CD4-positive, alpha-beta T cell (primary cell): ENCODE data around the gene KBTBD7. TPM values are rescaled to one million over a fixed set of nuclear protein-coding genes. Genes with fewer than 3 reads are reported as not detected.
A peak's percentile ranks its signal among the peaks of the same experiment; 100 is the strongest.

ENCODE experiments used
- ATAC-seq: fragments of 200-7000 bp; cut with Tn5 transposase; one replicate; pipeline ENCODE4 v1.10.0; 2022; ENCODE audit warnings: mild to moderate bottlenecking; ENCODE audit not compliant: poor library complexity
- CTCF ChIA-PET: fragments of 350-600 bp; sonication (Branson Sonifier 250); formaldehyde crosslinking; loops from one replicate; lab custom pipeline; 2021; ENCODE audit warnings: antibody characterized with exemption, inconsistent platforms; lab: Charles Lee
- POLR2A ChIA-PET: fragments of 350-600 bp; sonication (Branson Sonifier 250); formaldehyde crosslinking; loops from one replicate; lab custom pipeline; 2021; ENCODE audit warnings: antibody characterized with exemption, inconsistent platforms; lab: Charles Lee
- DNase-seq, 14 experiments: peaks; one replicate each; pipeline ENCODE4 v3.0.0-alpha.2; 2013 to 2020; ENCODE audit warnings: mixed read lengths in 2 of 14
- H3K27ac ChIP-seq, 2 donors: one replicate each; pipeline versions ENCODE4 v1.5.1 to v1.7.0; 2013; ENCODE audit warnings: low read length in 2 of 2, low read depth in 1 of 2, mild to moderate bottlenecking in 1 of 2
- H3K27me3 ChIP-seq, 2 experiments: 1 replicate in 1 of 2; 2 replicates in 1 of 2; pipeline versions ENCODE4 v1.6.1 to v1.7.0; 2013; ENCODE audit warnings: low read length in 2 of 2, control low read depth in 1 of 2, mild to moderate bottlenecking in 1 of 2, moderate library complexity in 1 of 2; ENCODE audit not compliant: insufficient read depth in 2 of 2, control insufficient read depth in 1 of 2
- H3K36me3 ChIP-seq: one replicate; pipeline ENCODE4 v1.6.1; 2013; ENCODE audit warnings: low read length, control low read depth; ENCODE audit not compliant: insufficient read depth
- H3K4me1 ChIP-seq: one replicate; pipeline ENCODE4 v1.6.1; 2013; ENCODE audit warnings: low read length, control low read depth; ENCODE audit not compliant: insufficient read depth
- H3K4me3 ChIP-seq: one replicate; pipeline ENCODE4 v1.5.1; 2013; ENCODE audit warnings: mild to moderate bottlenecking, low read length, moderate library complexity
- H3K9me3 ChIP-seq, 2 experiments: 1 replicate in 1 of 2; 2 replicates in 1 of 2; pipeline versions ENCODE4 v1.6.1 to v1.7.0; 2013; ENCODE audit warnings: low read length in 2 of 2, mild to moderate bottlenecking in 2 of 2, control low read depth in 1 of 2, moderate library complexity in 1 of 2; ENCODE audit not compliant: control insufficient read depth in 1 of 2, insufficient read depth in 1 of 2
- H3K27ac Mint-ChIP-seq: one replicate; pipeline ENCODE4 v1.8.0; 2020; ENCODE audit warnings: mixed read lengths
- H3K27me3 Mint-ChIP-seq: one replicate; pipeline ENCODE4 v1.8.0; 2021; ENCODE audit warnings: mixed read lengths
- H3K36me3 Mint-ChIP-seq: one replicate; pipeline ENCODE4 v1.8.0; 2021; ENCODE audit warnings: low read depth, mixed read lengths
- H3K4me1 Mint-ChIP-seq: one replicate; pipeline ENCODE4 v1.8.0; 2021; ENCODE audit warnings: low read depth, mixed read lengths
- H3K4me3 Mint-ChIP-seq: one replicate; pipeline ENCODE4 v1.8.0; 2020; ENCODE audit warnings: mild to moderate bottlenecking, mixed read lengths
- H3K9me3 Mint-ChIP-seq: one replicate; pipeline ENCODE4 v1.8.0; 2020; ENCODE audit warnings: mixed read lengths
- CTCF ChIP-seq: fragments of 200-600 bp; IDR thresholded peaks from one replicate; pipeline ENCODE4 v1.8.0; 2022; ENCODE audit warnings: antibody characterized with exemption, mild to moderate bottlenecking
- intact Hi-C, 2 experiments: fragments of 100-400 bp; cut with DNase I in 1 of 2; cut with micrococcal nuclease in 1 of 2; formaldehyde crosslinking; loops; one replicate each; pipeline versions ENCODE4 v1.15.1 to v1.9.0; 2023 to 2025; cut with DNase I, micrococcal nuclease
- polyA plus RNA-seq, 2 donors: library from polyadenylated mRNA; unstranded; fragments of 120-200 nt; gene quantifications; one replicate each; pipeline ENCODE4 v1.2.1, GENCODE V29; 2013
- total RNA-seq, 174 experiments: library from RNA in 2 of 174; stranded (reverse) in 2 of 174; gene quantifications; one replicate each; pipeline ENCODE4 v1.2.3 and lab custom pipeline; 2021 to 2026

Gene KBTBD7, protein sequence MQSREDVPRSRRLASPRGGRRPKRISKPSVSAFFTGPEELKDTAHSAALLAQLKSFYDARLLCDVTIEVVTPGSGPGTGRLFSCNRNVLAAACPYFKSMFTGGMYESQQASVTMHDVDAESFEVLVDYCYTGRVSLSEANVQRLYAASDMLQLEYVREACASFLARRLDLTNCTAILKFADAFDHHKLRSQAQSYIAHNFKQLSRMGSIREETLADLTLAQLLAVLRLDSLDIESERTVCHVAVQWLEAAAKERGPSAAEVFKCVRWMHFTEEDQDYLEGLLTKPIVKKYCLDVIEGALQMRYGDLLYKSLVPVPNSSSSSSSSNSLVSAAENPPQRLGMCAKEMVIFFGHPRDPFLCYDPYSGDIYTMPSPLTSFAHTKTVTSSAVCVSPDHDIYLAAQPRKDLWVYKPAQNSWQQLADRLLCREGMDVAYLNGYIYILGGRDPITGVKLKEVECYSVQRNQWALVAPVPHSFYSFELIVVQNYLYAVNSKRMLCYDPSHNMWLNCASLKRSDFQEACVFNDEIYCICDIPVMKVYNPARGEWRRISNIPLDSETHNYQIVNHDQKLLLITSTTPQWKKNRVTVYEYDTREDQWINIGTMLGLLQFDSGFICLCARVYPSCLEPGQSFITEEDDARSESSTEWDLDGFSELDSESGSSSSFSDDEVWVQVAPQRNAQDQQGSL
- total RNA-seq, result 1 to 10 TPM; 2.7 to 3.1 TPM
- 4.1 TPM for polyA plus RNA-seq (2013, experiment 1 of 2)
- 3.0 TPM for polyA plus RNA-seq (2013, experiment 2 of 2)
- total RNA-seq (lab: John Stamatoyannopoulos, UW), result 3.3 to 42.4 (median 15.1) reads per million in 172 experiments

DNA sequence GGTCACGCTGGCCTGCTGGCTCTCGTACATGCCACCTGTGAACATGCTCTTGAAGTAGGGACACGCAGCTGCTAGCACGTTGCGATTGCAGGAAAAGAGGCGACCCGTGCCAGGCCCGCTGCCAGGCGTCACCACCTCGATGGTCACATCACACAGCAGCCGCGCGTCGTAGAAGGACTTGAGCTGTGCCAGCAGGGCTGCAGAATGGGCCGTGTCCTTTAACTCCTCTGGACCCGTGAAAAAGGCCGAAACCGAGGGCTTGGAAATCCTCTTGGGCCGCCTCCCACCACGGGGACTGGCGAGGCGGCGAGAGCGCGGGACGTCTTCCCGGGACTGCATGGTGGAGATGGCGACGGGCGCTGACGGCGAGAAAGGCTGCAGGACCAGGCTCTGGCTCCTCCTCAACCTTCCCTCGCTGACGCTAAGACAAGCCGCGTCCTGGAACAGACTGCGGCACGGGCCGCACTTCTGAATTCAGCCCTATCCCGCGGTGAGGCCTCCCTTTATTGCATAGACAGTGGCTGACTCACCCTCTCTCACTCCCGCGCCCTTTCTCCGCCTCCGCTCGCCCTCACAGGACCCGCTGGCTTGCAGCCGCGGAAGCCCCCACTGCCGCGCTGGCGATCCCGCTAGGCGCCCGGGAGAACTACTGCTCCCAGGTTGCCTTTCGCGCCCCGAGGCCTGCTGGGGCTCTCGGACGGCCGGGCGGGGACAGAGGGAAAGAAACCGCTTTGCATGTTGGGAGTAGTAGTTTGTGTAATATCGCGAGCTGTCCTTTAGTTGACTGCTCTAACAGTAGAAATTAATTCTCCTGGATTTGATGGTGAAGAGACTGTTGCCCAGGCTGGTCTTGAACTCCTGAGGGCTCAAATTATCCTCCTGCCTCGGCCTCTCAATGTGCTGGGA is at the start of gene KBTBD7:
KBTBD7 (minus strand) TSS at position 651 of the 906 bp plus-strand sequence; CDS start at position 339, 312 bp downstream.
- Histone ChIP-seq H3K27me3 (no peaks in the 10 kb centered on the region), H3K36me3 (no peaks in the 10 kb centered on the region), H3K9me3 (no peaks in the 10 kb centered on the region), H3K27ac (peak within 1 kb of the TSS; percentile 8 to 66), H3K4me1 (peaks cover 17% of the 10 kb centered on the region), H3K4me3 (peak within 1 kb of the TSS; percentile 74)
- peak within 1 kb of the TSS; percentile 94 for H3K4me3 Mint-ChIP-seq
- peak; percentile 96 for ATAC-seq
- peaks cover 44% of the 10 kb centered on the region for H3K4me1 Mint-ChIP-seq
- ChIA-PET POLR2A (interaction anchor here (0.6 to 1.0 kb wide), 3 partner anchors 62 to 133 kb away, joined by 3 read pairs; partner anchors contain the start of genes KBTBD6 and WBP4), CTCF (interaction anchor here (0.6 kb wide), 1 partner anchor 1526 kb away, joined by 3 read pairs; no protein-coding TSS in a partner anchor)
- TF ChIP-seq CTCF, result no peak
- no peaks in the 10 kb centered on the region for H3K27me3 Mint-ChIP-seq
- H3K36me3 Mint-ChIP-seq, result peaks cover 37% of the 10 kb centered on the region
- intact Hi-C loops, result loop anchor here (1.0 to 10.0 kb wide), 9 partner anchors 61 to 422 kb away; partner anchors contain the start of genes MTRF1 (in 2 of the 2), KBTBD6 (in 1 of the 2), MRPS31 (in 1 of the 2) and NAA16 (in 1 of the 2)
- no peaks in the 10 kb centered on the region for H3K9me3 Mint-ChIP-seq
- peak; percentile 79 to 93 (median 87) for DNase-seq
- H3K27ac Mint-ChIP-seq, result peak within 1 kb of the TSS; percentile 87

- Mint-ChIP-seq H3K4me1 (no peaks in the 10 kb centered on the region), H3K9me3 (no peaks in the 10 kb centered on the region), H3K27ac (no peak overlapping the region), H3K27me3 (no peaks in the 10 kb centered on the region), H3K36me3 (peaks cover 33% of the 10 kb centered on the region), H3K4me3 (no peak overlapping the region)
- H3K4me1 ChIP-seq, result no peaks in the 10 kb centered on the region
- no peak for ATAC-seq
- no peaks in the 10 kb centered on the region for H3K9me3 ChIP-seq
- H3K27me3 ChIP-seq, result no peaks in the 10 kb centered on the region
- POLR2A ChIA-PET, result no interaction called here
- no peak overlapping the region for H3K27ac ChIP-seq
- H3K36me3 ChIP-seq, result peaks cover 20% of the 10 kb centered on the region
- no peak overlapping the region for H3K4me3 ChIP-seq
- no peak for DNase-seq
- no peak for TF ChIP-seq CTCF
- intact Hi-C loops, result no loop called here
- CTCF ChIA-PET, result no interaction called here
Measured at GRCh38 chr13:41241626-41242025, 47.3 kb upstream of the KBTBD7 start.

- no peaks in the 10 kb centered on the region for H3K27me3 Mint-ChIP-seq
- peaks cover 63% of the 10 kb centered on the region for H3K36me3 Mint-ChIP-seq
- POLR2A ChIA-PET, result no interaction called here
- Histone ChIP-seq H3K4me1 (no peaks in the 10 kb centered on the region), H3K27ac (no peak overlapping the region), H3K27me3 (no peaks in the 10 kb centered on the region), H3K36me3 (peaks cover 31% of the 10 kb centered on the region), H3K9me3 (no peaks in the 10 kb centered on the region), H3K4me3 (no peak overlapping the region)
- no peaks in the 10 kb centered on the region for H3K4me1 Mint-ChIP-seq
- no peak overlapping the region for H3K27ac Mint-ChIP-seq
- no peaks in the 10 kb centered on the region for H3K9me3 Mint-ChIP-seq
- no peak for DNase-seq
- no peak for ATAC-seq
- no peak overlapping the region for H3K4me3 Mint-ChIP-seq
- intact Hi-C loops, result no loop called here
- CTCF ChIA-PET, result no interaction called here
- no peak for TF ChIP-seq CTCF
Measured at GRCh38 chr13:41236369-41236768, 42.0 kb upstream of the KBTBD7 start.
